Epithelial cell of esophagus (primary cell): ENCODE measurements around the gene ME3.

Experiments
- DNase-seq: peaks from one replicate; pipeline ENCODE4 v3.0.0; 2010; ENCODE audit warnings: low read depth
- H3K4me3 ChIP-seq: 2 replicates; pipeline ENCODE4 v1.5.1; 2011; ENCODE audit warnings: mild to moderate bottlenecking, low read length, control low read depth
- TF ChIP-seq, protein P1 (sequence below): IDR thresholded peaks from 2 replicates; pipeline ENCODE4 v1.5.1; 2011; ENCODE audit warnings: low read depth, mild to moderate bottlenecking, low read length, control low read depth, inconsistent platforms; ENCODE audit not compliant: insufficient read depth; ENCODE audit errors: missing control alignments

ME3 gene

DNA sequence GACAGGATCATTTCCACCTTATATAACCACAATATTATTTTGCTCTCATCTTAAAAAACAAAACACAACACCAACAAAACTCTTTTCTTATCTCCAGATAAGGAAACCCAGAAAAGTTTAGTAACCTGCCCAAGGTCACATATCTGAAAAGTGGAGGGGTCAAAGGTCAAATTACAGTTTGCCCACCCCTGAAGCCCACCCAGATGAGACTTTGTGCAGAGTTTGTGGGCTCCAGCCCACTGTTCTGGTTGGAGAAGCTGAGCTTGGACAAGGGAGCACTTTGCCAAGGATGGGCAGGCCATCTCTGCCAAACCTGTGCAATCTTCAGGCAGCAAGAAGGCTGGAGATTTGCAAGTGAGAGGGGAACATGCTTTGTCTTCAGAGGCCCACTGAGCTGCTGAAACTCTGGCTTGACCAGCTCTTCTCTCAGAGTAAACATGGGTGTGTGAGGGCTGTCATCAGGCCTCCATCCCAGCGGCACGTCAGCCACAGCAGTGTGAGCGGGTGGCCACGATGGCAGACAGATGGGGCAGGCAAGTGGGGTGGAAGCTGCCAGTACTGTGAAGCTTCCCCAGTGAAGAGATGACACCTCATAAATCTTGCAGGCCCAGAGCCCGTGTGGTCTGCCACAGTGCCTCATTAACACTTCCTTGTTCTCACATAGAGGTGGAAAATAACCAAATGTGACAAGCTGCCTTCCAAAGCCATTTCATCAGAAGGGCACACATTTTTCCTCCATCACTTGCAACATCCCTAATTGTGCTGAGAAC lies 186.0 kb downstream of the ME3 start:
- no peak overlapping the region for H3K4me3 ChIP-seq
- DNase-seq = no peak
- TF ChIP-seq, protein P1, sequence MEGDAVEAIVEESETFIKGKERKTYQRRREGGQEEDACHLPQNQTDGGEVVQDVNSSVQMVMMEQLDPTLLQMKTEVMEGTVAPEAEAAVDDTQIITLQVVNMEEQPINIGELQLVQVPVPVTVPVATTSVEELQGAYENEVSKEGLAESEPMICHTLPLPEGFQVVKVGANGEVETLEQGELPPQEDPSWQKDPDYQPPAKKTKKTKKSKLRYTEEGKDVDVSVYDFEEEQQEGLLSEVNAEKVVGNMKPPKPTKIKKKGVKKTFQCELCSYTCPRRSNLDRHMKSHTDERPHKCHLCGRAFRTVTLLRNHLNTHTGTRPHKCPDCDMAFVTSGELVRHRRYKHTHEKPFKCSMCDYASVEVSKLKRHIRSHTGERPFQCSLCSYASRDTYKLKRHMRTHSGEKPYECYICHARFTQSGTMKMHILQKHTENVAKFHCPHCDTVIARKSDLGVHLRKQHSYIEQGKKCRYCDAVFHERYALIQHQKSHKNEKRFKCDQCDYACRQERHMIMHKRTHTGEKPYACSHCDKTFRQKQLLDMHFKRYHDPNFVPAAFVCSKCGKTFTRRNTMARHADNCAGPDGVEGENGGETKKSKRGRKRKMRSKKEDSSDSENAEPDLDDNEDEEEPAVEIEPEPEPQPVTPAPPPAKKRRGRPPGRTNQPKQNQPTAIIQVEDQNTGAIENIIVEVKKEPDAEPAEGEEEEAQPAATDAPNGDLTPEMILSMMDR = no peak

DNA sequence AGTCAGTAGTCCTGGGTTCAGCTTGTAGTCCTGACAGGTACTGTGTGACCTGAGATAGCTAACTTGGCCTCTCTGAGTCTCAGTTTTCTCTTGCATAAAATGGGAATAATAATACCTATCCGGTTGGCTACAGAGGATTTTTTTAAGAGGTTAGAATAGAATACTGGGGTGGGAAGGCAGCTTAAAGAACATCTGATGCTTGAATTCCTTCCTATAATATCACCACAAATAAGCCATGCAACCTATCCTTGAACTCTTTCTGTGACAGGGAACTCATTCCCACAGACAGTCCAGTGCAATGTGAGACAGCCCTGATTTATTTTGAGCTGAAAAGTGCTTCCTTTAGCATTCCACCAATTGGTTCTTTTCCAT lies 187.6 kb downstream of the ME3 start:
- TF ChIP-seq, protein P1 = no peak
- no peak for DNase-seq
- no peak overlapping the region for H3K4me3 ChIP-seq

DNA sequence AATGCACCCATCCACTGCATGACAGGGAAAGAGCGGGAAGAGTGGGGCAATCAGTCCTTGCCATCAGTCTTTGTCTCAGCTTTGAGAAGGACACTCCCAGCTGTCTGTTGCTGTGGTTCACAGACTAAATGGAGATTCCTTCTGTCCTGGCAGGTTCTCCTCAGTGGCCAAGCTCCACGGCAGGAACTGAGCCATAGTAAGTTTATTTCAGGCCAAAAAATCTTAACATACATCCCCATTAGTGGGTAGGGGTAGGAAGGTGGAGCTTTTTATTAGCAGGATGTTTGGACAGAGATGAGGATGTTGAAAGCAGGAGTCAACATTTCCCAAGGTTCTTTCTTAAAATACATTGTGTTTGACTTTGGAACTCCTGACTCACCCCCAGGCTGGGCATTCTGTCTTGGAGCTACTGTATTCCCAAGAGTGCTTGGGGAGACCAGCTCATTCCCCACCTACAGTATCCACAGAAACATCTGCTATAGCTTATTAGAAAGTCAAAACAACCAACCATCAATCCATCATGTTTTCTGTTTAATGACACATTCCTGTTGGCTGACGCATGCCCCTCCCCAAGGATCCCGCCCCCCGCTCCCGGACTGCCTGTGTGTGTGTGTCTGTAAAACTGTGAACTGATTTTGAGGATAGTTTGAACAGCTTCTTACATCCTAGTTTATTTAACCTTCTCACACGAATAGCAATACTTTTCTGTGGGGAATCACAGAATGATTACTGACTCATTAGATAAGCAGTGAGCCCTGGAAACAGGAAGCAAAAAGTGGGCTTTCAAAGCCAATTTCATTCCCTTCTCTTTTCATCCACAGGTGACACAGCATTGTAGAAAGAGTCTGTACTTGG lies 188.2 kb downstream of the ME3 start:
- no peak overlapping the region for H3K4me3 ChIP-seq
- peak; percentile 79 for DNase-seq
- TF ChIP-seq, protein P1 = no peak

DNA sequence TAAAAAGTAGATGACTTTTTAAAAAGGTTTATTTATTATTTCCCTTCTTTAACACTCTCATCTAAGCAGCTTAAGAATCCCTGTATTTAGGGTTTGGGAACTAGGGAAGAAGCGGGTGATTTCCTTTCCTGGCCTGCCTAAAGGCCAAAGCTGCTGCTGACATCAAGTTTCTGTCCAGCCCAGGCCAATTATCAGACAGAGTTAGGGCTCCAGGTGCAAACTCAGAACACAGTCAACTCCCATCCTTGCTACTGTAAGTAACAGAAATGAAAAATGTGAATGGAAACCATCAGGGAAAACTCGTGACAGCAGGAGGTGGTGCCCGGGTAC lies 188.8 kb downstream of the ME3 start:
- DNase-seq = no peak
- H3K4me3 ChIP-seq = no peak overlapping the region
- TF ChIP-seq, protein P1 = no peak

DNA sequence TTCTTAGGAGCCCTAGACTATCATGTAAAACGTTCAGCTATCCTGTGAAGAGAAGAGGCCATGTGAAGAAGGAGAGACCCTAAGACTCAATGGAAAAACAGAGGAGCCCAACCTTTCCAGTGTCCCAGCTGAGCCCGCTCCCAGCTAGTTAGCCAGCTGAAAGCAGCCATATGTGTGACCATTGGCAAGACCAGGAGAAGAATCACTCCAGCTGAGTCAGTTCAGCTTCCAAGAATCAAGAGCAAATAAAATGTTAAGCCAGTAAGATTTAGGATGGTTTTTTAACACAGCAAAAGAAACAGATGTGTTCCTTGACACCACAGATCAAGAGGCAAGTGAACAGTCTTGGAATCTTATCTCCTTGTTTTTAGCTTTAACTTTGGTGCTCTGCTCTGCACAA lies 189.7 kb downstream of the ME3 start:
- TF ChIP-seq, protein P1 = no peak
- DNase-seq = no peak
- H3K4me3 ChIP-seq = no peak overlapping the region

DNA sequence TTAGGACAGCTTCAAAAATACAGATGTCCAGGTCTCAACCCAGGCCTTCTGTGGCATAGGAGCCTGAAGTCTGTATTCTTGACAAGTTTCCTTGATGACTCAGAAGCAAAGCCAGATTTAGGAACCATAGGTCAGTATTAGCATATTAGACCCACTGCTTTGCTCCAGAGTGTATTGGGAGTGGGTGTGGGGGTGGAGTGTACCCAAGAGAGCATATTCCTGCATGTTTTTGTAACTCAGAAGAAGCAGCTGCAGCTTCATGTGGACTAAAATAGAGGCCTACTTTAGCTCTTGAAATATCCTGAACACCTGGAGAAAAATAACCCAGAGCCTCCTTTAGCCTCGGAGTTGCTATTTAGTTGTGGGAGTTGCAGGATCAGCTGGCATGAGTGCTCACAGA lies 191.0 kb downstream of the ME3 start:
- TF ChIP-seq, protein P1 = no peak
- DNase-seq = no peak
- no peak overlapping the region for H3K4me3 ChIP-seq
